Fibroblast of lung (primary cell): ENCODE data around the gene CPEB4. TPM values are rescaled to one million over a fixed set of nuclear protein-coding genes. Genes with fewer than 3 reads are reported as not detected.

Source experiments
- DNase-seq, 2 donors: peaks; one replicate each; pipeline versions ENCODE4 v3.0.0 to v3.0.0-alpha.2; 2010; ENCODE audit warnings: low read depth in 2 of 2
- H2AFZ ChIP-seq: 2 replicates; pipeline ENCODE4 v1.5.1; 2012; ENCODE audit warnings: low read length, control low read depth, inconsistent platforms
- H3K27ac ChIP-seq: 2 replicates; pipeline ENCODE4 v1.5.1; 2011; ENCODE audit warnings: low read length, control low read depth; ENCODE audit not compliant: insufficient read depth
- H3K27me3 ChIP-seq: 2 replicates; pipeline ENCODE4 v1.5.1; 2011; ENCODE audit warnings: mild to moderate bottlenecking, low read length; ENCODE audit not compliant: control insufficient read depth, insufficient read depth
- H3K36me3 ChIP-seq: 2 replicates; pipeline ENCODE4 v1.5.1; 2011; ENCODE audit warnings: low read length; ENCODE audit not compliant: control insufficient read depth, insufficient read depth
- H3K4me1 ChIP-seq: 2 replicates; pipeline ENCODE4 v1.5.1; 2011; ENCODE audit warnings: low read length; ENCODE audit not compliant: control insufficient read depth, insufficient read depth; ENCODE audit errors: extremely low read depth
- H3K4me2 ChIP-seq: 2 replicates; pipeline ENCODE4 v1.5.1; 2011; ENCODE audit warnings: low read length, control low read depth; ENCODE audit not compliant: insufficient read depth; ENCODE audit errors: extremely low read depth
- H3K4me3 ChIP-seq, 4 experiments: fragments of 200-600 bp in 1 of 4; sonication (generic) in 1 of 4; replicated peaks in 1 of 4; 2 replicates each; pipeline ENCODE4 v1.5.1; 2011 to 2016; ENCODE audit warnings: low read length in 4 of 4, low read depth in 3 of 4, mild to moderate bottlenecking in 3 of 4, control low read depth in 2 of 4, inconsistent platforms in 1 of 4, mixed read lengths in 1 of 4; ENCODE audit not compliant: insufficient read depth in 1 of 4; ENCODE audit errors: control extremely low read depth in 1 of 4
- H3K79me2 ChIP-seq: 2 replicates; pipeline ENCODE4 v1.5.1; 2012; ENCODE audit warnings: mild to moderate bottlenecking, low read length, inconsistent platforms; ENCODE audit not compliant: control insufficient read depth, insufficient read depth
- H3K9ac ChIP-seq: 2 replicates; pipeline ENCODE4 v1.5.1; 2011; ENCODE audit warnings: mild to moderate bottlenecking, low read length, control low read depth; ENCODE audit not compliant: insufficient read depth
- H3K9me3 ChIP-seq: 2 replicates; pipeline ENCODE4 v1.5.1; 2012; ENCODE audit warnings: low read depth, low read length; ENCODE audit not compliant: control insufficient read depth, insufficient read depth
- H4K20me1 ChIP-seq: 2 replicates; pipeline ENCODE4 v1.5.1; 2011; ENCODE audit warnings: low read length; ENCODE audit not compliant: control insufficient read depth, insufficient read depth; ENCODE audit errors: extremely low read depth
- EZH2 ChIP-seq: IDR thresholded peaks from 2 replicates; pipeline ENCODE4 v1.5.1; 2012; ENCODE audit warnings: low read length, control low read depth, mild to moderate bottlenecking; ENCODE audit errors: missing control alignments
- polyA plus RNA-seq, 2 donors: library from polyadenylated mRNA; depleted of rRNA in 1 of 2; stranded (reverse) in 1 of 2; unstranded in 1 of 2; fragments of >200 nt; gene quantifications; 2 replicates each; pipeline ENCODE4 v1.2.1, GENCODE V29; 2011 to 2012; ENCODE audit warnings: missing spikeins in 1 of 2
- total RNA-seq: library from RNA; depleted of rRNA; stranded (reverse); fragments of >200 nt; gene quantifications from 2 replicates; pipeline ENCODE4 v1.2.1, GENCODE V29; 2014
- TF ChIP-seq, protein P1 (sequence below), 2 donors: IDR thresholded peaks in 1 of 2; conservative IDR thresholded peaks in 1 of 2; 1 replicate in 1 of 2; 2 replicates in 1 of 2; pipeline ENCODE4 v1.5.1; 2011 to 2012; ENCODE audit warnings: low read length in 2 of 2, control low read depth in 1 of 2, inconsistent platforms in 1 of 2, low read depth in 1 of 2, mild to moderate bottlenecking in 1 of 2

Gene CPEB4
- total and polyA plus RNA-seq, 2 donors (not counting 1 experiment from before 2014, with no cell fraction given), result 19.9 to 23.6 TPM

GRCh38 chr5:173845321-173845720 is 42.8 kb upstream of the CPEB4 start:
- Histone ChIP-seq H3K4me1 (no peaks in the 10 kb centered on the region), H3K27ac (no peak overlapping the region), H3K27me3 (no peaks in the 10 kb centered on the region), H3K4me2 (no peak overlapping the region), H2AFZ (no peak overlapping the region), H4K20me1 (no peaks in the 10 kb centered on the region), H3K36me3 (no peaks in the 10 kb centered on the region), H3K79me2 (no peaks in the 10 kb centered on the region), H3K9me3 (no peaks in the 10 kb centered on the region), H3K4me3 (no peak overlapping the region), H3K9ac (no peak overlapping the region)
- TF ChIP-seq, protein P1, sequence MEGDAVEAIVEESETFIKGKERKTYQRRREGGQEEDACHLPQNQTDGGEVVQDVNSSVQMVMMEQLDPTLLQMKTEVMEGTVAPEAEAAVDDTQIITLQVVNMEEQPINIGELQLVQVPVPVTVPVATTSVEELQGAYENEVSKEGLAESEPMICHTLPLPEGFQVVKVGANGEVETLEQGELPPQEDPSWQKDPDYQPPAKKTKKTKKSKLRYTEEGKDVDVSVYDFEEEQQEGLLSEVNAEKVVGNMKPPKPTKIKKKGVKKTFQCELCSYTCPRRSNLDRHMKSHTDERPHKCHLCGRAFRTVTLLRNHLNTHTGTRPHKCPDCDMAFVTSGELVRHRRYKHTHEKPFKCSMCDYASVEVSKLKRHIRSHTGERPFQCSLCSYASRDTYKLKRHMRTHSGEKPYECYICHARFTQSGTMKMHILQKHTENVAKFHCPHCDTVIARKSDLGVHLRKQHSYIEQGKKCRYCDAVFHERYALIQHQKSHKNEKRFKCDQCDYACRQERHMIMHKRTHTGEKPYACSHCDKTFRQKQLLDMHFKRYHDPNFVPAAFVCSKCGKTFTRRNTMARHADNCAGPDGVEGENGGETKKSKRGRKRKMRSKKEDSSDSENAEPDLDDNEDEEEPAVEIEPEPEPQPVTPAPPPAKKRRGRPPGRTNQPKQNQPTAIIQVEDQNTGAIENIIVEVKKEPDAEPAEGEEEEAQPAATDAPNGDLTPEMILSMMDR (conservative IDR thresholded peaks at IDR 0.05 in 1 of 2, IDR thresholded peaks at IDR 0.05 in 1 of 2; ENCODE audit: low read depth in 1 of 2, low read length in 2 of 2), result no peak
- no peak for TF ChIP-seq EZH2
- DNase-seq, result no peak

DNA sequence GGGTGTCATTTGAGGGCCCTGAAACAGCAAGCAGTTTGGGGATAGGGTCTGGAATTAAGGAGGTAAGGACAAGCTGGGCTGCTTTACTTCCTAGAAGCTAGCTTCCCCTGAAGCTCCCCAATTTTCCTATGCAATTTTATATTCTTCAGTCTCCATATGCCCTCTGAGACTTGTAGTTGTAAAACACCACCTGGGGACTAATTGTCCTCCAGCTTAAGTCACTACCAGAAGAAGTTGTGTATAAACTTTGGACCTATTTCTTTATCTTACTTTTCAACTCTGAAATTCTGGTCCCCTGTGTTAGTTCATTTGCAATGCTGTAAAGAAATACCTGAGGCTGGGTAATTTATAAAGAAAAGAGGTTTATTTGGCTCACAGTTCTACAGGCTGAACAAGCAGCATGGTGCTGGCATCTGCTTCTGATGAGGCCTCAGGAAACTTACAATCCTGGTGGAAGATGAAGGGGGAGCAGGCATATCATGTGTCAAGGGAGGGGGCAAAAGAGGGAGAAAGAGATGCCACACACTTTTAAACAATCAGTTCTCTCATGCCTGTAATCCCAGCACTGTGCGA is 41.1 kb upstream of the CPEB4 start:
- Histone ChIP-seq H3K4me3 (no peak overlapping the region), H3K36me3 (no peaks in the 10 kb centered on the region), H3K4me1 (no peaks in the 10 kb centered on the region), H3K9me3 (no peaks in the 10 kb centered on the region), H2AFZ (no peak overlapping the region), H3K27me3 (no peaks in the 10 kb centered on the region), H3K79me2 (no peaks in the 10 kb centered on the region), H4K20me1 (no peaks in the 10 kb centered on the region), H3K27ac (no peak overlapping the region), H3K4me2 (no peak overlapping the region), H3K9ac (no peak overlapping the region)
- TF ChIP-seq, protein P1 (conservative IDR thresholded peaks at IDR 0.05 in 1 of 2, IDR thresholded peaks at IDR 0.05 in 1 of 2; ENCODE audit: low read depth in 1 of 2, low read length in 2 of 2), result no peak
- TF ChIP-seq EZH2, result no peak
- DNase-seq, result no peak

- DNase-seq, result no peak
- Histone ChIP-seq H3K9ac (no peak overlapping the region), H3K27ac (no peak overlapping the region), H3K9me3 (no peaks in the 10 kb centered on the region), H3K4me1 (no peaks in the 10 kb centered on the region), H3K36me3 (no peaks in the 10 kb centered on the region), H2AFZ (no peak overlapping the region), H3K4me3 (no peak overlapping the region), H3K27me3 (no peaks in the 10 kb centered on the region), H3K4me2 (no peak overlapping the region), H4K20me1 (no peaks in the 10 kb centered on the region), H3K79me2 (no peaks in the 10 kb centered on the region)
- TF ChIP-seq EZH2, result no peak
- TF ChIP-seq, protein P1 (conservative IDR thresholded peaks at IDR 0.05 in 1 of 2, IDR thresholded peaks at IDR 0.05 in 1 of 2; ENCODE audit: low read depth in 1 of 2, low read length in 2 of 2), result no peak
These were observed 39.1 kb upstream of the CPEB4 start for GRCh38 chr5:173848986-173849596.
